ENCODE data around the gene CACNG5.

Gene CACNG5

GRCh38 chr17:66812571-66812970 is 22.3 kb upstream of the CACNG5 start:
- 0 out of 2 replicates have a peak, but pooled peaks cover 3% of the 10 kb centered on the region for H3K27me3 ChIP-seq (ENCODE audit: low read depth, low read length)
- H3K36me3 ChIP-seq (replicated peaks; ENCODE audit: low read depth, low read length): no peaks in the 10 kb centered on the region
- H2AFZ ChIP-seq (ENCODE audit: low read depth, low read length): no peak overlapping the region
- H3K27ac ChIP-seq (ENCODE audit: low read length): no peak overlapping the region
- H3K79me2 ChIP-seq (ENCODE audit: low read length): no peaks in the 10 kb centered on the region
- no peak overlapping the region for H3K4me2 ChIP-seq (ENCODE audit: low read length)
- H4K20me1 ChIP-seq (ENCODE audit: insufficient read depth, low read length): no peaks in the 10 kb centered on the region
- no peak overlapping the region for H3K4me3 ChIP-seq (ENCODE audit: low read length)
- no peaks in the 10 kb centered on the region for H3K9me3 ChIP-seq (ENCODE audit: insufficient read depth, low read length)
- no peaks in the 10 kb centered on the region for H3K4me1 ChIP-seq (ENCODE audit: low read length)
- no peak for TF ChIP-seq EZH2phosphoT487 (IDR thresholded peaks at IDR 0.05; ENCODE audit: low read depth)
- TF ChIP-seq CTCF (IDR thresholded peaks at IDR 0.05; ENCODE audit: low read depth, low read length): no peak
- no peak overlapping the region for H3K9ac ChIP-seq (ENCODE audit: low read length)

- TF ChIP-seq EZH2phosphoT487 (IDR thresholded peaks at IDR 0.05; ENCODE audit: low read depth) (no peak), CTCF (IDR thresholded peaks at IDR 0.05; ENCODE audit: low read depth, low read length) (no peak)
- no peaks in the 10 kb centered on the region for H3K9me3 ChIP-seq (ENCODE audit: insufficient read depth, low read length)
- 0 out of 2 replicates have a peak, but pooled peaks cover 3% of the 10 kb centered on the region for H3K27me3 ChIP-seq (ENCODE audit: low read depth, low read length)
- no peaks in the 10 kb centered on the region for H3K79me2 ChIP-seq (ENCODE audit: low read length)
- H3K4me3 ChIP-seq (ENCODE audit: low read length): no peak overlapping the region
- no peak overlapping the region for H2AFZ ChIP-seq (ENCODE audit: low read depth, low read length)
- no peak overlapping the region for H3K4me2 ChIP-seq (ENCODE audit: low read length)
- H3K27ac ChIP-seq (ENCODE audit: low read length): no peak overlapping the region
- no peak overlapping the region for H3K9ac ChIP-seq (ENCODE audit: low read length)
- H4K20me1 ChIP-seq (ENCODE audit: insufficient read depth, low read length): no peaks in the 10 kb centered on the region
- H3K4me1 ChIP-seq (ENCODE audit: low read length): no peaks in the 10 kb centered on the region
- no peaks in the 10 kb centered on the region for H3K36me3 ChIP-seq (replicated peaks; ENCODE audit: low read depth, low read length)
Measured at GRCh38 chr17:66813296-66813695, 21.6 kb upstream of the CACNG5 start.

- no peak for TF ChIP-seq EZH2phosphoT487 (IDR thresholded peaks at IDR 0.05; ENCODE audit: low read depth)
- TF ChIP-seq CTCF (IDR thresholded peaks at IDR 0.05; ENCODE audit: low read depth, low read length): no peak
- H3K79me2 ChIP-seq (ENCODE audit: low read length): no peaks in the 10 kb centered on the region
- no peak overlapping the region for H3K4me3 ChIP-seq (ENCODE audit: low read length)
- no peaks in the 10 kb centered on the region for H3K9me3 ChIP-seq (ENCODE audit: insufficient read depth, low read length)
- H2AFZ ChIP-seq (ENCODE audit: low read depth, low read length): no peak overlapping the region
- H3K9ac ChIP-seq (ENCODE audit: low read length): no peak overlapping the region
- no peak overlapping the region for H3K4me2 ChIP-seq (ENCODE audit: low read length)
- 0 out of 2 replicates have a peak, but pooled peaks cover 3% of the 10 kb centered on the region for H3K27me3 ChIP-seq (ENCODE audit: low read depth, low read length)
- no peak overlapping the region for H3K27ac ChIP-seq (ENCODE audit: low read length)
- H4K20me1 ChIP-seq (ENCODE audit: insufficient read depth, low read length): no peaks in the 10 kb centered on the region
- H3K4me1 ChIP-seq (ENCODE audit: low read length): no peaks in the 10 kb centered on the region
- no peaks in the 10 kb centered on the region for H3K36me3 ChIP-seq (replicated peaks; ENCODE audit: low read depth, low read length)
Measured at GRCh38 chr17:66814026-66814425, 20.9 kb upstream of the CACNG5 start.

GRCh38 chr17:66814570-66814969 is 20.3 kb upstream of the CACNG5 start:
- H3K27me3 ChIP-seq (ENCODE audit: low read depth, low read length): 0 out of 2 replicates have a peak, but pooled peaks cover 1% of the 10 kb centered on the region
- H3K4me1 ChIP-seq (ENCODE audit: low read length): no peaks in the 10 kb centered on the region
- no peaks in the 10 kb centered on the region for H3K79me2 ChIP-seq (ENCODE audit: low read length)
- no peak overlapping the region for H3K9ac ChIP-seq (ENCODE audit: low read length)
- H3K36me3 ChIP-seq (replicated peaks; ENCODE audit: low read depth, low read length): no peaks in the 10 kb centered on the region
- H3K27ac ChIP-seq (ENCODE audit: low read length): no peak overlapping the region
- H3K4me3 ChIP-seq (ENCODE audit: low read length): no peak overlapping the region
- H4K20me1 ChIP-seq (ENCODE audit: insufficient read depth, low read length): no peaks in the 10 kb centered on the region
- TF ChIP-seq CTCF (IDR thresholded peaks at IDR 0.05; ENCODE audit: low read depth, low read length): no peak
- no peak for TF ChIP-seq EZH2phosphoT487 (IDR thresholded peaks at IDR 0.05; ENCODE audit: low read depth)
- H2AFZ ChIP-seq (ENCODE audit: low read depth, low read length): no peak overlapping the region
- H3K4me2 ChIP-seq (ENCODE audit: low read length): no peak overlapping the region
- no peaks in the 10 kb centered on the region for H3K9me3 ChIP-seq (ENCODE audit: insufficient read depth, low read length)

Data from OCI-LY3 (cell line).